Stimulated activated CD4-positive, alpha-beta T cell treated with anti-CD3 and anti-CD28 coated beads, Interleukin-2, amount 100 ng/mL, for 4 hours (primary cell): ENCODE data around the gene EIF2B5.
"Not testable (repeated sequence)": the region's sequence is repeated elsewhere in the genome, so short reads cannot be mapped to it uniquely, and the experiment has no call there.

Experiments
- DNase-seq: peaks from one replicate; pipeline ENCODE4 v3.0.0-alpha.2; 2020; ENCODE audit warnings: low read depth

EIF2B5 gene

GRCh38 chr3:184135149-184135910 is at the start of gene EIF2B5:
Gene EIF2B5 (plus strand): TSS chr3:184135358. CDS start chr3:184135386, 28 bp downstream.
- DNase-seq, result peak; percentile 79

GRCh38 chr3:184085389-184085852 is 49.7 kb upstream of the EIF2B5 start:
- DNase-seq, result no peak

- no peak for DNase-seq
Measured at GRCh38 chr3:184092199-184092598, 43.0 kb upstream of the EIF2B5 start.

- DNase-seq, result no peak
Measured at GRCh38 chr3:184096811-184097383, 38.3 kb upstream of the EIF2B5 start, which contains the start of gene HTR3E. Gene HTR3E (plus strand): TSS chr3:184097064. CDS start chr3:184097530, 466 bp downstream.

- DNase-seq, result no peak
Measured at GRCh38 chr3:184097556-184097955, 37.6 kb upstream of the EIF2B5 start.

GRCh38 chr3:184099806-184100686 is 35.1 kb upstream of the EIF2B5 start:
- DNase-seq, result no peak

- no peak for DNase-seq
Measured at GRCh38 chr3:184110316-184110725, 24.8 kb upstream of the EIF2B5 start.

GRCh38 chr3:184116017-184116416 is 19.1 kb upstream of the EIF2B5 start:
- DNase-seq, result no peak

GRCh38 chr3:184117636-184118035 is 17.5 kb upstream of the EIF2B5 start:
- DNase-seq, result no peak

GRCh38 chr3:184121031-184121430 is 14.1 kb upstream of the EIF2B5 start:
- DNase-seq, result not testable (repeated sequence)

- DNase-seq, result no peak
Measured at GRCh38 chr3:184126006-184126405, 9.2 kb upstream of the EIF2B5 start.

- no peak for DNase-seq
Measured at GRCh38 chr3:184129012-184129411, 6.1 kb upstream of the EIF2B5 start.

- no peak for DNase-seq
Measured at GRCh38 chr3:184132945-184133344, 2.2 kb upstream of the EIF2B5 start.

GRCh38 chr3:184133840-184134745 is 1.1 kb upstream of the EIF2B5 start:
- DNase-seq, result no peak

- no peak for DNase-seq
Measured at GRCh38 chr3:184134746-184135148, 411 bp upstream of the EIF2B5 start.

- no peak for DNase-seq
Measured at GRCh38 chr3:184135911-184136260, 728 bp downstream of the EIF2B5 start.

GRCh38 chr3:184140436-184140835 is 5.3 kb downstream of the EIF2B5 start:
- DNase-seq, result no peak

- DNase-seq, result no peak
Measured at GRCh38 chr3:184142199-184142598, 7.0 kb downstream of the EIF2B5 start.

- DNase-seq, result no peak
Measured at GRCh38 chr3:184143327-184143726, 8.2 kb downstream of the EIF2B5 start.

GRCh38 chr3:184144505-184144904 is 9.3 kb downstream of the EIF2B5 start:
- DNase-seq, result no peak

- no peak for DNase-seq
Measured at GRCh38 chr3:184145111-184145524, 10.0 kb downstream of the EIF2B5 start.
